ENCODE measurements around the gene ZNF526.
A peak's percentile ranks its signal among the peaks of the same experiment; 100 is the strongest.

The ZNF526 gene

GRCh38 chr19:42219812-42220750 lies at the start of gene ZNF526:
Gene ZNF526 (plus strand): TSS chr19:42220312. CDS start chr19:42224404, 4,092 bp downstream.
- peak; percentile 98 for DNase-seq

DNA sequence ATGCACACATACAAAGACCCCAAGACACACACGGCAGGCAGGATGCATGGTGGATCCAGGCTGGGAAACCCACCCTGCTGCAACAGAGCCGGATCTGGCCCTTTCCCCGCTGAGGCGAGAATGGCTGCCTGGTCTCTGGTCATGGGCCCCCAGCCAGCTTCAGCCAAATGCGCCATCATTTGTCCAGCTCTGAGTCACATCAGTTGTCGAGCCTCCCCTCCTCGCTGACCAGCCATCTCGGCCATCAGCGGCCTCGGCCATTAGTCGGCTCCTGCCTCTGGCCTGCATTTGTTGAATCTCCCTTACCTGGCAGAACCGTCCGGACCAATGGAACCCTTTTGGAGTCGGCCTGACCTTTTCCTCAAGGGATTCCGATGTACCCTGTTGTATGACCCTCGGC lies 49.4 kb upstream of the ZNF526 start:
- DNase-seq, result no peak

GRCh38 chr19:42172261-42172660 lies 47.9 kb upstream of the ZNF526 start:
- DNase-seq, result no peak

DNA sequence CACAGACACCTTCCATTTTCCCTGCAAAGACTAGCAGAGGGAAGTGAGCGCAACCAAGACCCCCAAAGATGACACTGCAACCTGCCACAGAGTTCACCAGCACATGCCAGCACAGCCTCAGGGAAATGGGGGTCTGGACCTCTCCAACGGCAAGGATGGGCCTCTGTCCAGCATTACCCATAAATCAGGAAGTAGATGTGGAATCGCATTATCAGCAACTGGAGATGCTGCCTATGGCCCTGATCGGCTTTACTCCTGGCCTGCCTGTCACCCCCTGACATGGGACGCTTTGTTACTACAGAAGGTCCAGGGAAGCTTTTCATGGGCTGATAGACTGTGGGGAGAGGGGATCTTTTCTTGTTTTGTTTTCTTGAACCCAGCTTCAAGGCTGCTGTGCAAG lies 46.4 kb upstream of the ZNF526 start:
- DNase-seq, result no peak

GRCh38 chr19:42174188-42174587 lies 45.9 kb upstream of the ZNF526 start:
- DNase-seq, result no peak

- no peak for DNase-seq
These were observed 45.0 kb upstream of the ZNF526 start for GRCh38 chr19:42174958-42175734.

DNA sequence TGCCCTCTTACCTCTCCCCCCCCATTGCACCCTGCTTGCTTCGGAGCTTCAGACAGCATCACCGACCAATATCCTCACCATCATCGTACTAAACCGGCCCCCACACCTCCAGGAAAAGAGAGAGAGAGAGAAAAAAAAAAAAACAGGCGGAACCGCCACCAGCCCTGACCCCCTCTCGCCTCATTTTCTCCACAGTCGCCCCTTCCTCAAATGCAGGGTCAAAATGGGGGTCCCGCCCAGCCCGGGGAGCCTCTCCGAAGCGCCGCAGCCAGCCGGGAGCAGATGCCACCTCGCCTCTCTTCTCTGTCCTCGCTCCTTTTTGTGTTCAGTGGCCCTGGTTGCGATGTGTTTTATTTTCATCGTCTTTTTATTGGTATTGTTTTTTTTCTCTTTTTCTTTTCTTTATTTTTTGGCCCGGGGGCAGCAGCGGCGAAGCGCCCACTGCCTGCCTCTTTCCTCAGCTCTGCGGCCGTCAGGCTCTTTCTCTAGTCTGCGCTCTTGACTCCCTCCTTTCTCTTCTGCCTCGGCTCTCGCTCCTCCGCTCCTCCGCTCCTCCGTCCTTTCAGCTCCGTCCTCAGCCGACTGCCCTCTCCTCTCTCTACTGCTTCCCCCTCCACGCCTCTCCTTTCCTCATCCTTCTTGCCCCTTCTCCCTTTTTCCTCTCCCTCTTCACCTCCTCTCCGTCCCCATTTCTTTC lies 44.0 kb upstream of the ZNF526 start:
- no peak for DNase-seq

- no peak for DNase-seq
These were observed 43.5 kb upstream of the ZNF526 start for GRCh38 chr19:42176649-42176989.

GRCh38 chr19:42176990-42177685 lies 43.0 kb upstream of the ZNF526 start:
- DNase-seq, result peak; percentile 79

DNA sequence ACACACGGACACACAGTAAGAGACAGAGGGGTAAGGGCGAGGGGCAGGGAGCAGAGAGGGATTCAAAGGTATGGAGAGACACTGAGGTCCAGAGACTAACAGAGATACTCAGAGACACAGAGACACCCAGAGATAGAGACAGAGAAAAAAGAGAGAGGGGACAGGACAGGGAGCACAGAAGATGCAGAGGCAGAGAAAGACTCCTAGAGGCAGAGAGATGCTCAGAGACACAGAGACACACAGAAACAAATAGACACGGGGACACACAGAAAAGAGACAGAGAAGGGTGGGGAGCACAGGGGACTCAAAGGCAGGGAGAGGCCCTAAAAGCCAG lies 42.5 kb upstream of the ZNF526 start:
- no peak for DNase-seq

GRCh38 chr19:42178791-42179674 lies 41.1 kb upstream of the ZNF526 start:
- no peak for DNase-seq

DNA sequence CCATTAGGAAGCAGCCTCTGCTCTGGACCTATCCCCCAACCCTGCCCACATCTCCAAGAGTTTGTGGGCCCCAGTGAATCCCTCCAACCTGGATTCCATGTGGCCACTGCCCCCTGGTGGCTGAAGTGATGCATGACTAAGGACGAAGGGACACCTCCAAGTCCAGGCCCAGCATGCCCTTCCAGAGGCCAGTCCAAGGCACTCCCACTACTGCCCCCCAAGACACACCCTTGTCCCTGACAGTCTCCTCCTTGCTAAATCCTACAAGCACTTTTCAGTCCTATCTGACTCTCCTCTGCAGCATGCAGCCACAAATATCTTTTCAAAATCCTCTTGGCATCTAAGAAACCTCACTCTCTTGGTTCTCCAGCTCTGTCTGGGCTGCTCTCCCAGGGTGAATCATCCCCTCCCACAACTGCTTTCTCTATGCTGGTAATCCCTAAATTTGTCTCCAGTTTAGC lies 35.7 kb upstream of the ZNF526 start:
- DNase-seq, result peak; percentile 69

DNA sequence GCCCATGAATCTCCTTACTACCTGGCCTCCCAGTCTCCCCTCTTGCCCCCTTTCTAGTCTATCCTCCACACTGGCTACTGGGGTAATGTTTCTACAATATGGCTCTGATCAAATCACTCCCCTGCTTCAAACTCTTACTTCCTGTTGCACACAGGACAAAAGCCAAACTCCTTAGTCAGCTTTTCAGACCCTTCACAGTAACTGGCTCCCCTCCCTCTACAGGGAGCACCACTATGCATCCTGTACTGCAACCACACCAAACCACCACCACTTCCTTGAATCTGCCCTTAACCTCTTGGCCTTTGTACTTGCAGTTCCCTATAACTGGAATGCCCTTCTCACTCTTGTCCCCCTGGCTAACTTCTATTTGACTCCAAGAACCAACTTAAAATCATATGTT lies 34.8 kb upstream of the ZNF526 start:
- DNase-seq, result peak; percentile 58

- DNase-seq, result no peak
These were observed 31.4 kb upstream of the ZNF526 start for GRCh38 chr19:42188665-42189064.

- no peak for DNase-seq
These were observed 31.0 kb upstream of the ZNF526 start for GRCh38 chr19:42189133-42189532.

GRCh38 chr19:42191330-42191729 lies 28.8 kb upstream of the ZNF526 start:
- no peak for DNase-seq

DNA sequence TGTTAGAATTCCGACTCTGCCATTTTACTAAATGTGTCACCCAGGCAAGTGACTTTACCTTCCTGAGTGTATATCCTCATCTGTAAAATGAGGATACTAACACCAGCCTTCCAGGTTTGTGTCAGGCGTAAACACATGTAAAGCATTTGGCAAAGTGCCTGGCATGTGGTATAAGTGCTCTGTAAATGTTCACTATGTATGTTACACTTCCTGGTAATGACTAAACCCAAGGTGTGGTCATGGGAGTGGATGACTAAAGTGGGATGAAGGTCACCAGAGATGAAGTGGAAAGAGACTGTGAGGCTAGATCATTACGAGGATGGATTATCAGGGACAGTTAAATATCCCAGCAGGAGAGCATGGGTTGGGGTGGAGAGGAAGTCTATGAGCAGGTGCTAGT lies 28.3 kb upstream of the ZNF526 start:
- DNase-seq, result no peak

DNA sequence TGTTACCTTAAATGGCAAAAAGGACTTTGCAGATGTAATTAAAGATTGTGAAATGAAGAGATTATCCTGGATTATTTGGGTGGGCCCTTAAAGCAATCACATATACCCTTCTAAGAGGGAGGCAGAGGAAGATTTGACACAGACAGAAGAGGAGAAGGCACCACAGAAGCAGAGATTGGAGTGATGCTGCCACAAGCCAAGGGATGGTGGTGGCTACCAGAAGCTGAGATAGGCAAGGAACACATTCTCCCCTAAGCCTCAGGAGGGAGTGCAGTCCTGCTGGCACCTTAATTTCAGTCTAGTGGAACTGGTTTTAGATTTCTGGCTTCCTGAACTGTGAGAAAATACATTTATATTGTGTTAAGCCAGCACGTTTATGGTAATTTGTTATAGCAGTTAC lies 26.8 kb upstream of the ZNF526 start:
- no peak for DNase-seq

GRCh38 chr19:42193706-42194105 lies 26.4 kb upstream of the ZNF526 start:
- DNase-seq, result no peak

GRCh38 chr19:42196011-42197001 lies 23.8 kb upstream of the ZNF526 start:
- no peak for DNase-seq

All from CD4-positive, alpha-beta T cell treated with Interleukin-15 for 1 hour (primary cell).